ENCODE data around the gene RIOK1. TPM values are rescaled to one million over a fixed set of nuclear protein-coding genes. Genes with fewer than 3 reads are reported as not detected.
A peak's percentile ranks its signal among the peaks of the same experiment; 100 is the strongest.

RIOK1 gene
- total RNA-seq, 1 experiment from 2014 or later = 39.0 TPM

GRCh38 chr6:7390226-7390878 is 744 bp downstream of the RIOK1 start:
- Histone ChIP-seq H2AFZ (ENCODE audit: low read depth, low read length, poor library complexity, severe bottlenecking) (peak overlapping the region; percentile 44), H3K9ac (ENCODE audit: low read length) (peak overlapping the region; percentile 83), H3K36me3 (ENCODE audit: control insufficient read depth in 1 of 2, insufficient read depth in 2 of 2, low read length in 2 of 2) (peaks cover 5 to 27% of the 10 kb centered on the region in 2 experiments; a peak in 3 of 4 replicates), H3K4me3 (replicated peaks in 1 of 2; ENCODE audit: low read depth in 1 of 2, low read length in 2 of 2) (peak overlapping the region; percentile 91 to 96), H3K4me2 (ENCODE audit: low read length) (peak overlapping the region; percentile 91), H3K79me2 (ENCODE audit: insufficient read depth, low read length) (peaks cover 53% of the 10 kb centered on the region), H3K4me1 (ENCODE audit: control insufficient read depth in 1 of 2, insufficient read depth in 2 of 2, low read length in 2 of 2) (peaks cover 5 to 21% of the 10 kb centered on the region in 2 experiments; a peak in 3 of 4 replicates), H3K9me3 (ENCODE audit: control insufficient read depth in 1 of 2, insufficient read depth in 1 of 2, low read depth in 1 of 2, low read length in 2 of 2) (no peaks in the 10 kb centered on the region), H3K27me3 (ENCODE audit: insufficient read depth, low read length) (no peaks in the 10 kb centered on the region), H3K27ac (ENCODE audit: low read depth, low read length) (peak overlapping the region; percentile 84), H3K9me2 (ENCODE audit: insufficient read depth) (no peaks in the 10 kb centered on the region), H4K20me1 (ENCODE audit: insufficient read depth) (no peaks in the 10 kb centered on the region)
- TF ChIP-seq YY1 (IDR thresholded peaks at IDR 0.05; ENCODE audit: extremely low read depth, insufficient replicate concordance, low read depth, low read length) = no peak
- no peak for TF ChIP-seq EGR1 (IDR thresholded peaks at IDR 0.05; ENCODE audit: low read depth)
- no peak for TF ChIP-seq CBX3 (IDR thresholded peaks at IDR 0.05; ENCODE audit: low read depth)
- TF ChIP-seq SIN3A (IDR thresholded peaks at IDR 0.05; ENCODE audit: low read depth) = no peak
- no peak for TF ChIP-seq SRF (IDR thresholded peaks at IDR 0.05; ENCODE audit: low read depth)
- no peak for TF ChIP-seq CTCF (IDR thresholded peaks at IDR 0.05 in 2 of 3, conservative IDR thresholded peaks at IDR 0.05 in 1 of 3; ENCODE audit: borderline replicate concordance in 1 of 3, insufficient read depth in 1 of 3, low read depth in 2 of 3, low read length in 2 of 3)
- no peak for TF ChIP-seq FOSL1 (IDR thresholded peaks at IDR 0.05; ENCODE audit: low read depth)
- no peak for TF ChIP-seq EZH2 (IDR thresholded peaks at IDR 0.05)
- TF ChIP-seq ZFX (IDR thresholded peaks at IDR 0.05) = no peak
- TF ChIP-seq SP1 (IDR thresholded peaks at IDR 0.05; ENCODE audit: low read depth) = no peak
- TF ChIP-seq ZNF274 (IDR thresholded peaks at IDR 0.05; ENCODE audit: low read depth, low read length) = no peak
- no peak for TF ChIP-seq JUND (IDR thresholded peaks at IDR 0.05)
- TF ChIP-seq REST (IDR thresholded peaks at IDR 0.05; ENCODE audit: low read depth) = no peak
- no peak for TF ChIP-seq ELF1 (IDR thresholded peaks at IDR 0.05; ENCODE audit: borderline replicate concordance, low read depth)
- intact Hi-C loops (cut with micrococcal nuclease) = loop anchor here (5.0 kb wide), 1 partner anchor 713 kb away; no protein-coding TSS in a partner anchor
- RAD21 ChIA-PET (ENCODE audit: low non-redundant PET in 1 of 2, low total read pairs in 2 of 2, uncharacterized antibody in 2 of 2, unreplicated experiment in 2 of 2) = no interaction called here
- DNase-seq (ENCODE audit: low read depth, low spot score) (no peak), ATAC-seq (no peak)
- POLR2A ChIA-PET = interaction anchor here (0.5 to 1.0 kb wide), 2 partner anchors 46 to 75 kb away, joined by 3 read pairs; no protein-coding TSS in a partner anchor
- BruUV-seq (replicated peaks) = no TSS peak
- CTCF ChIA-PET = no interaction called here
